Measurements from ENCODE around the gene CATSPERE.

CATSPERE gene

GRCh38 chr1:244461245-244462071 is at the start of gene CATSPERE:
Gene CATSPERE, plus strand, starts transcription at chr1:244461273. Its CDS starts 157 bp downstream, at chr1:244461430.
- peak; percentile 48 to 52 for DNase-seq (ENCODE audit: low read depth in 2 of 2)

GRCh38 chr1:244412176-244412575 is 48.9 kb upstream of the CATSPERE start:
- DNase-seq (ENCODE audit: low read depth in 2 of 2), result no peak

DNA sequence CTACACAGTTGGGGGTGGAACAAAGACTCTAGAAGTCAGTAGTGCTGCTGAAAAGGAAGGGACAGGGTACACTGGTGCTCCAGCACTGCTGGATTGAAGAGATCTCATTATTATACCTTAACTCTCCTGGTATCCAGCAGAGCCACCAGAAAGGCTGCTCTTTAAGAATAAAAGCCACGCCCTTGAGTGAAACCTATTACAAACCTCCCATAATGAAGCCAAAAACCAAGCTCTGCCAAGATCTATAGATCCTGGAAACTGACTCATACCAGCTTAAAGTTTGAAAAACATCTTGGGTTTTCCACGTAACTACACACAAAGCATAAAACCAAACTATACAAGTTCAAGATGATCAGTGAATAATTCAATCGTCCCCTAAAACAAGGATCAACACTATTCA is 47.3 kb upstream of the CATSPERE start:
- no peak for DNase-seq (ENCODE audit: low read depth in 2 of 2)

DNA sequence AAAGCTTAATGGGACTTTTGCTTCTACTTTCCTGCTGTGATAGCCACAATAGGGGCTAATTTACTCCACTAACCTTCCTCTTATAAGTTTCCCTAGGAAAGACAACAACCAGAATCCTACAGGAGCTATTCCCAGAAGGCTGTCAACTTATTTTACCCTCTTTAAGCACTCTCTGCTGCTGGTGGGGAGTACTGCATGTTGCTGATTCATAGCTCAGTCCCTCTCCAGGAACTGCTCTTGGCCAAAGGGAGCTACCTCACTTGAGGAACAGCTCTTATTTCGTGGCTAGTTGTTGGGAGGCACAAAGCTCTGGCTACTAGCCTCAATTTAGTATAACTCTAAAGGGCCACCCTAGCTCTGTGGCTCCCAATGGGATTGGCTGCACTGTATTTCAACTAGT is 46.5 kb upstream of the CATSPERE start:
- DNase-seq (ENCODE audit: low read depth in 2 of 2), result no peak

DNA sequence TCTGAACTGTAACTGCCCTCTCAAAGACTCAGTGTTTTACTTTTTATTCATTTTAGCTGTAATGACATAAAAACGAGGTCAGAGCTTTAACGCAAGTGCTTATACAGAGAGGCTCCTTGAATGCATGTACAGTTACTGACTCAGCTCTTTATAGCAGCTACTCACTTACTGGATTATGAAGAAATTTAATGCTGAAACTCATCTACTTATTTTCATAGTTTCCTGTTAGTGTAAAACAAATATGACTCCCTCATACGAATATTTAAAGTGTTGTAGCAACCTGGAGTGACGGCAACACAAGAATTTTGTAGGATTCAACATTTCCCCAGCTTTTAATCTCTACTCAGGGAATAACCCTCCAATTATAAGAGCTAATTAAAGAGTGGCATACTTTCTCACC is 42.0 kb upstream of the CATSPERE start:
- DNase-seq (ENCODE audit: low read depth in 2 of 2), result no peak

DNA sequence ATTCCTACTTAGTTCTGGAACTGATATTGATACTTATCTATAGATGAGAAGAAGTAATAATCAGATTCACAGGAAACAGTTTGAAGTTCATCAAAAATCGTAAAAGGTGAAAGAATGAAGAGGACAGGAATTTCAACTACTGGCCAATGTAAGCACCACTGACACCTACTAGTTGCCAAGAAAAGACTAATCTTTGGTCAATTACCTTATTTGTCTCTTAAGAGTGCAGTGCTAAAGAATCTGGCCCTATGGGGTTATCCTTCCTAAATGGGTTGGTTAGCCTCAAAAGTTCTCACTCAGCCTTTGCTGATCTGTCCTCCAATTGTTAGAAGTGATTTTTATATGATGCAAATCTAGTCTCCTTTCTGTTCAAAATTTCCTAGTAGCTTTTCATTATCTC is 38.9 kb upstream of the CATSPERE start:
- DNase-seq (ENCODE audit: low read depth in 2 of 2), result no peak

DNA sequence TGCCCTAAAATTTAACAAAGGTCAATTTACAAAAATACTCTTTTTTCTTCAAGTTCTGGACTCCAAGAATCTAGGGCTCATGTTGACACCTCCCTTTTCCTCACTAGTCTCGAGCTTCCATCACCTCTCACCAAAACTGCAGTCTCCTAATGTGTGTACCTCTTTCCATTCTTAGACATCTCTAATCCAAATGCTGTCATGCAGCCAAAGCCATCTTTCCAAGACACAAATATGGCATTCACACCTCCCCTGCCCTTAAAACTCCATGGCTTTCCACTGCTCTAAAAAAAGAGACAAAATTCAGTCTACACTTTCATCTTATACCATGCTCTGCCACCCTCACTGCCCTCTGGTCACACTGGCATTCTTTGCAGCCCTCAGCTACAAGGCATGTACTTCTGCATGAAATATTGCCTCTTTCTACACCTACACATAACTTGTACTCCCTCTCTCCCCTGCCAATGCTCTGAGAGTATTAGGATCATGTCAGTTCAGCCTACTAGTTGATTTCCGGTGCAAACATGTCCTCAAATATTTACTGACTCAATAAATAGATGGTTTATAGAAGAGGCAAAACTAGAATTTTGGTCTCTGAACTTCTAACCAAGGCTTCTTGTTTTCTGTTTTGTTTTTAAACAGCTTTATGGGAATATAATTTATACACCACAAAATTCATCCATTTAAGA is 36.3 kb upstream of the CATSPERE start:
- no peak for DNase-seq (ENCODE audit: low read depth in 2 of 2)

DNA sequence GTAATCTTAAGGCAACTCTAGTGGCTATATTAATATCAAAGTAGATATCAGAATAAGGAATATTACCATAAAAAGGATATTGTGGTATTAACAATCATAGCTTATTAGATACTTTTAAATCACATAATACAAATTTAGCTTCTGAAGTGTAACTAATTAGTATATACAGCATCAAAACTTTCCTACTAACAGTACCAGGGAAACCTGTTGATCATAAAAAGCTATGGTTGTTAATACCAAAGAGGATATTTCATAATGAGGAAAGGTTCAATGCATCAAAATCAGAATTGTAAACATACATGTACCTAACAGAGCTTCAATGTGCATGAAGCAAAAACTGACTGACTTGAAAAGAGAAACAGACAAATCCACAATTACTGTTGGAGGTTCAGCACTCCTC is 33.4 kb upstream of the CATSPERE start:
- no peak for DNase-seq (ENCODE audit: low read depth in 2 of 2)

GRCh38 chr1:244429818-244430217 is 31.3 kb upstream of the CATSPERE start:
- no peak for DNase-seq (ENCODE audit: low read depth in 2 of 2)

- no peak for DNase-seq (ENCODE audit: low read depth in 2 of 2)
Measured at GRCh38 chr1:244431166-244431565, 29.9 kb upstream of the CATSPERE start.

DNA sequence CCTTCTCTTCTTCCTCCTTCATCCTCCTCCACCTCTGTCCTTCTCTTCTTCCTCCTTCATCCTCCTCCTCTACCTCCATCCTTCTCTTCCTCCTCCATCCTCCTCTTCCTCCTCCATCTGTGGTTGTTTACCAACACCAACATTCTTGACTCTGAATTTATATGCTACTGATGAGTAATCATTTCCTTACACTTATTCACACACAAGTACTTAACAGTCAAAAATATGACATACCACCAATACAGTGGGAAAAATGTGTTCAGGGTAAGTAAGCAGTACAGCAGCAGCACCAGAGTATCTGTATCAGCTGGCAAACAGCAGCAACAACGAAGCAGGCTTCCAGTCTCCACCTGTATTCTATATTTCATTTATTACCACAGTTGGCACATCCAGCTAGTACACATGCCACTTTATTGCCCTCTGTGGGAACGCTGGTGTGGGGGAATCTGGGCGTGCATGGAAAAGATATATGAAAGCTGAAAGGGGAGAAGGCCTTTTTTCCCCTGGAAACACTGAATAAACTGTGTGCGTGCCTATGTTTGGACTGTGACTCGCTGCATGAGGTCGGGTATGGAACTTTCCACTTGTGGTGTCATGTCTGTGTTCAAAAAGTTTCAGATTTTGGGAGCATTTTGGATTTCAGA is 25.4 kb upstream of the CATSPERE start:
- no peak for DNase-seq (ENCODE audit: low read depth in 2 of 2)

DNA sequence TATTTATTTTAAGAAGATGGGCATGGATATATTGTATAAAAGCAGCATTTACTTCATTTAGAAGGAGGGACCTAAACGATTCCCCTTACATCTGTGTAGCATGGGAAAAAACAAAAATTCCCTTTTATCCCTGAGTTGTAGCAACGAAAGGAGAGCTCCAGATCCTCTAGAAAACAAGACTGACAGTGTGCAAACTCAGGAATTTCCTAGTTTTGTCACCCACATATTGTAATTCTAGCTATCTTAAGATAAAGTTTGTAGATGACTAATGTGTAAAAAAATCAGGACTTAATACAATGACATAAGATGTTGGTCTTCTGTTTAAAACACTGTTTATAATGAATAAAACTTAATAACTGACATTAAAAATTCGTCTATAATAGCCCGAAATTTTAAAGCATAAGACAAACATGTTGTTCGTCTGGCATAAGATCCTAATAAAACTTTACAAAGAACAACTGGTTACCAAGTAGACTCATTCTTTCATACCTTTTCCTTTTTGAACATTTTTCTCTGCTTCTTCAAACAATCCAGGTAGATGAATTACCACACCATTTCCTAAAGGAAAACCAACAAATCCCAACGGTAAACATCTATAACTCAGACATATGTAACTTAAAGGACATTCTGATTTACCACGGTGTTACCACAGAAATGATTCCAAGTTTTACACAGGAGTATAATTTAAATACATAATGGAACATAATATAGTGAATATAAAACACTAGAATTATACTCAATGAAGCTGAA is 24.6 kb upstream of the CATSPERE start:
- no peak for DNase-seq (ENCODE audit: low read depth in 2 of 2)

- DNase-seq (ENCODE audit: low read depth in 2 of 2), result no peak
Measured at GRCh38 chr1:244437086-244437468, 24.0 kb upstream of the CATSPERE start.

DNA sequence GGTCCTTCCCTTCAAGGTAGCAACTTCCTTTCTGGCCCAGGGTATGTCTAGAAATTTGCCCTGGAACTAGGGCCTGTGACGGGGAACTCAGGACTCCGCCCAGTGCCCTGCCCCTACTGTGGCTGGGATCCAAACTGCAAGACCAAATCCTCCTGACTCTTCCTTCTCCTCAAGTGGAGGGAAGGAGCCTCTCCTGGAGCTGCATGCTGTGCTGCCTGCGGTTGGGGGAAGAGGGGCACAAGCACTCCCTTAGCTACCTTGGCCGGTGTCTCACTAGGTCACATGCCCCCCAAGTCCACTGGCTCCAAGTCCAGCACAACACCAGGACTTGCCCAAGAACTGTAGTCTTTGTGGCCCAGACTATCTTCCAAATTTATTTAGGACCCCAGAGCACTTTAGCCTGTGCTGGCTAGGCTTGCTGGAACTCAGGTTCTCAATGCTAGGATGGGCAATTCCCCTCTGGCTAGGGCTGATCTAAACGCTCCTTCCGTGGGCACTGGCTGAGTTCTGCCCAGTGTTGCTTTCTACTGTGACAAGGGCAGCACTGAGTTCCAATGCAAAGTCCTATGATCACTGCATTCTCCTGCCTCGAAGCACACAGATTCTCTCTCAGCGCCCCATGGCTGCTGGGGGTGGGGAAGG is 21.6 kb upstream of the CATSPERE start:
- DNase-seq (ENCODE audit: low read depth in 2 of 2), result no peak

GRCh38 chr1:244442850-244443249 is 18.2 kb upstream of the CATSPERE start:
- no peak for DNase-seq (ENCODE audit: low read depth in 2 of 2)

DNA sequence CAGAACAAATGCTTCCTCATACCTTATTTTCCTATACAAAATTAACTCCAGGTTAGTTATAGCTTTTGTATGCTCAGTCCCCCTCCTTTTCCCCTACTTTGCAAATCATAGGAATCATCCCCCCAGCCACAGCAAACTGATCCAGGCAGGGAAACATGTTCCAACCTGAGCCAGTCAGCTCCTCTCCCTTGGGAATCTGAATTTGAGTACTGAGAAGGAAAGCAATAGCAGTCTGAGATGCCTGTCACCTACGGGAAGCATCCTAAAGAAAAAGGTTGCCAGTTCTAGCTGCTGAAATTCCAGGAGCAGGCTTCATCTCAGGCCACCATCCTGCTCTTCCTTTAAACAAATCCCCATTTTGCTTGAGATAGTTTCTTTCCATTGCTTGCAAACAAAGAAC is 16.2 kb upstream of the CATSPERE start:
- no peak for DNase-seq (ENCODE audit: low read depth in 2 of 2)

DNA sequence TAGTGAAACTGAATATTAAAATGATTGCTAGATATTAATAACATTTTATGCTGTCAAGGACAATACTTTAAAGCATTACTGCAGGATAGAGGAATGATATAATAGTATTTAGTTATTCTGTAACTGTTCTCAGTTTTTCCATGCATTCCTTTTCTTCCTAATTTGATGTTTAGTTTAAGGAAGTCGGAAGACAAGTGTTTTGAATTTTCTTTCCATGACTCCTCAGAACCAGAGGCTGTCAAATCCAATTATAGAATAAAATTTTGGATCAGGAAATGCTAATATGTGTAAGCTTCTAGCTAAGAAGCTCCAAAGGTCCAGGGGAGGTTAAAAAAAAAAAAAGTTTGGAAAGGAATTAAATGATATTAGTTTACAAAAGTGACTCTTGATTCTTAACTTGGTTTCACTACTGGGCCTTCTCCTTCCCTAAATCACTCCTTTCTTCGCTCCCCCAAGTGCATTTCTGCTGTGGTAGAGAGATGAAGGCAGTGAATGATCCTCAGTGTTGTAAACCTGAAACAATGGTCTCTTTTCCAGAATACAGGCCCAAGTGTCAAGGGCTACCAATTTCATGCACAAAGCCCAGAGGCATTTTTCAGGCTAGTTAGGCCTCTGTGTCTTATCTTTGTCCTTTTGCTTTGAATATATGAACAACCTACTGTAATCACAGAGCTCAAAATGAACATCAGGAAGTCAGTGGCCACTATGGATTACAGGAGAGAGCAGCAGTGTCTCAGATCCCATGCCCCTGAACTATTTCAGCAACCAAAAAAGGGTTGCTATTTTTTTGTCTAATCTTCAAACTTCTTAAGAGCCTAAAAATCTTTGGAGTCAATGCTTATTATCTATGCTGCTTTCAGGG is 15.5 kb upstream of the CATSPERE start:
- no peak for DNase-seq (ENCODE audit: low read depth in 2 of 2)

GRCh38 chr1:244447024-244447423 is 14.0 kb upstream of the CATSPERE start:
- DNase-seq (ENCODE audit: low read depth in 2 of 2), result no peak

DNA sequence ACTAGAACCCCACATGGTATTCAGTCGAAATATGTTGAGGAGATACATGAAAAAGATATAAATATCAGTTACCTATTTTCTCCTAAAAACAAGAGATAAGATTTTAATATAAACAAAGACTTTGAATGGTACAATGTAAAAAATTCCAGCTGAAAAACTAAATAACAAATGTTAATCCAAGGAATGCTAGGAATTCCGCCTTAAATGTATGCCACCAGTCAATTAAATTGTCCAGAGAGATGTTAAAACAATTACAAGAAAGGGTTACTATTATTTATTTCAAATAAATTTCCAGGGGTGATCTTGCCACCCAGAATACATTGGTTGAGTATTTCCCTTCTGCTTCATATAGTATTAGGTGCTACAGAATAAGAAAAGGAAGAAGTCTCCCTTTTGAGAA is 13.5 kb upstream of the CATSPERE start:
- DNase-seq (ENCODE audit: low read depth in 2 of 2), result no peak

GRCh38 chr1:244448279-244449036 is 12.6 kb upstream of the CATSPERE start:
- DNase-seq (ENCODE audit: low read depth in 2 of 2), result no peak

Measured in stimulated activated CD8-positive, alpha-beta memory T cell treated with anti-CD3 and anti-CD28 coated beads, Interleukin-7, amount 100 ng/mL, for 1 hour (primary cell).